ENCODE data around the gene TMEM98. TPM values are rescaled to one million over a fixed set of nuclear protein-coding genes. Genes with fewer than 3 reads are reported as not detected.
"Not testable (repeated sequence)": the region's sequence is repeated elsewhere in the genome, so short reads cannot be mapped to it uniquely, and the experiment has no call there.

The TMEM98 gene
- total RNA-seq, 6 donors from 2014 or later: 35.6 to 101 (median 58.5) TPM

DNA sequence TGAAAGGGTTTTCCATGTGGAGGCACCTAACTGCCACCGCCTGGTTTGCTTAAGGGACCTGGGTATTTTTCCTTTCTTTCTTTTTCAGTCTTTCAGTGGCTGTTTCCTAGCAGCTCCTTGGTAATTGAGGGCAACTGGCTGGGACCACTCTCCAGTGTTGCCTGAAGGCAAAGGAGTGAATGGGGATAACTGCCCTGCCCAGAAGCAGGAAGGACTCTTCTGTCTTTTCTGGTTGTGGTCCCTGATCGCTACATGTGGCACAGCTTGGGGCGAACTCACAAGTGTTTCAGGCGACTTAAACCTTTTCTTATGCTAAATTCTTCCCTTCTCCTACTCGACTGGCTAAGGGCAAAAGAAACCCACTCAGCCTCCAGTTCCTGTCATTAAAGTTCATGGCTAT, 10.1 kb upstream of the TMEM98 start:
- ATAC-seq (ENCODE audit: low FRiP score in 2 of 2) (no peak), DNase-seq (no peak)
- Histone ChIP-seq H3K27me3 (no peaks in the 10 kb centered on the region), H3K4me1 (peaks cover 0 to 1% (median 0%) of the 10 kb centered on the region in 4 donors), H3K9me3 (no peaks in the 10 kb centered on the region), H3K4me3 (no peak overlapping the region), H3K36me3 (no peaks in the 10 kb centered on the region), H3K27ac (no peak overlapping the region)
- WGBS, 2 donors: 80 to 83% methylated on average over 5 of the region's 5 CpGs
- TF ChIP-seq, protein P1, sequence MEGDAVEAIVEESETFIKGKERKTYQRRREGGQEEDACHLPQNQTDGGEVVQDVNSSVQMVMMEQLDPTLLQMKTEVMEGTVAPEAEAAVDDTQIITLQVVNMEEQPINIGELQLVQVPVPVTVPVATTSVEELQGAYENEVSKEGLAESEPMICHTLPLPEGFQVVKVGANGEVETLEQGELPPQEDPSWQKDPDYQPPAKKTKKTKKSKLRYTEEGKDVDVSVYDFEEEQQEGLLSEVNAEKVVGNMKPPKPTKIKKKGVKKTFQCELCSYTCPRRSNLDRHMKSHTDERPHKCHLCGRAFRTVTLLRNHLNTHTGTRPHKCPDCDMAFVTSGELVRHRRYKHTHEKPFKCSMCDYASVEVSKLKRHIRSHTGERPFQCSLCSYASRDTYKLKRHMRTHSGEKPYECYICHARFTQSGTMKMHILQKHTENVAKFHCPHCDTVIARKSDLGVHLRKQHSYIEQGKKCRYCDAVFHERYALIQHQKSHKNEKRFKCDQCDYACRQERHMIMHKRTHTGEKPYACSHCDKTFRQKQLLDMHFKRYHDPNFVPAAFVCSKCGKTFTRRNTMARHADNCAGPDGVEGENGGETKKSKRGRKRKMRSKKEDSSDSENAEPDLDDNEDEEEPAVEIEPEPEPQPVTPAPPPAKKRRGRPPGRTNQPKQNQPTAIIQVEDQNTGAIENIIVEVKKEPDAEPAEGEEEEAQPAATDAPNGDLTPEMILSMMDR (IDR thresholded peaks at IDR 0.05): no peak
- no peak for TF ChIP-seq POLR2AphosphoS5 (IDR thresholded peaks at IDR 0.05)
- no peak for TF ChIP-seq POLR2A (IDR thresholded peaks at IDR 0.05)
- TF ChIP-seq EP300 (IDR thresholded peaks at IDR 0.05): no peak

DNA sequence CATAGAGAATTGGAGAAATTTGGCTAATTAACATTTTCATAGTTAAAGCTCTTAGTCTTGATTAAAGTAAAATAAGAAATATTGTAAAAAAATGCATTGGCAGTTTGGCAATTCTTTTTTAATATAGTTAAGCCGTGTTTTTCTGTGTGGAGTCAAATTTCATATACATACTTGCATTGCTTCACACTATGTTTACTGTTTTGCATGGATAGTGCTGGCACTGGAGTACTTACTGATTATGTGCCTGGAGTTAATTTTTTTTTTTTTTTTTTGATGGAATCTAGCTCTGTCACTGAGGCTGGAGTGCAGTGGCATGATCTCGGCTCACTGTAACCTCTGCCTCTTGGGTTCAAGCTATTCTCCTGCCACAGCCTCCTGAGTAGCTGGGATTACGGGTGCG, 8.1 kb upstream of the TMEM98 start:
- H3K4me3 ChIP-seq; ATAC-seq (ENCODE audit: low FRiP score in 2 of 2); H3K36me3 ChIP-seq; DNase-seq; H3K4me1 ChIP-seq; H3K27me3 ChIP-seq; H3K27ac ChIP-seq; H3K9me3 ChIP-seq: not testable (repeated sequence)
- WGBS, 2 donors: 82 to 91% methylated on average over 4 of the region's 4 CpGs

DNA sequence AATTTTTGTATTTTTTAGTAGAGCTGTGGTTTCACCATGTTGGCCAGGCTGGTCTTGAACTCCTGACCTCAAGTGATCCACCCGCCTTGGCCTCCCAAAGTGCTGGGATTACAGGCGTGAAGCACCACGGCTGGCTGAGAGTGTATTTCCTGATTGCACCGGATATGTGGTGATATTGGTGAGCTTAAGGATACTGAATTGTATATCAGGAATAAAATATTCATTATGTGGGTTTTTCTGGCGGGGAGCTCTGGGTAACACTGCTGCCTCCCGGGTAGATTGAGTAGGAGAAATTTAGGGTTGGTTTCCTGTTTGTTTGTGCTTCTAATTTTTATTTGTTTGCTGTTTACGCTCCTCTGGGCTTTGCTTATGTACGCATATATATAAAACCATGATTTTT, 7.7 kb upstream of the TMEM98 start:
- no peaks in the 10 kb centered on the region for H3K9me3 ChIP-seq
- ATAC-seq (ENCODE audit: low FRiP score in 2 of 2) (no peak), DNase-seq (no peak)
- WGBS, 2 donors: 75 to 80% methylated on average over 8 of the region's 8 CpGs
- H3K4me3 ChIP-seq: no peak overlapping the region
- TF ChIP-seq POLR2A (IDR thresholded peaks at IDR 0.05) (no peak), POLR2AphosphoS5 (IDR thresholded peaks at IDR 0.05) (no peak), EP300 (IDR thresholded peaks at IDR 0.05) (no peak)
- TF ChIP-seq, protein P1 (IDR thresholded peaks at IDR 0.05): no peak
- H3K27me3 ChIP-seq: no peaks in the 10 kb centered on the region
- no peaks in the 10 kb centered on the region for H3K4me1 ChIP-seq
- no peak overlapping the region for H3K27ac ChIP-seq
- H3K36me3 ChIP-seq: no peaks in the 10 kb centered on the region

DNA sequence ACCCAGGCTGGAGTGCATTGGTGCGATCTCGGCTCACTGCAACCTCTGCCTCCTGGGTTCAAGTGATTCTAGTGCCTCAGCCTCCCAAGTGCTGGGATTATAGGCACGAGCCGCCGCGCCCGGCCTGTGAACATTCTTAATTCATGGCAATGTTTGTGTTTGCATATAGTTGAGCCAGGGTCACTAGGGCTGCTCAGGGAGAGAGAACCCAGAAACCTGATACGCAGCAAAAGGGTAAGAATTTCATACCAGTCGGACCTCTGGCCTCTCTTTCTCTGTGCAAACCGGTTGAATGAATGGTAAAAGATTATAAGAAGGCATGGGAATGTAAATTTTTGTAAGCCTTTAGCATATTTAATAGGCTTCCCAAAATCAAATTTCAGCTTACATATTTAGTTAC, 6.9 kb upstream of the TMEM98 start:
- Histone ChIP-seq H3K4me3 (no peak overlapping the region), H3K36me3 (no peaks in the 10 kb centered on the region), H3K27ac (no peak overlapping the region), H3K9me3 (no peaks in the 10 kb centered on the region), H3K4me1 (no peaks in the 10 kb centered on the region), H3K27me3 (no peaks in the 10 kb centered on the region)
- ATAC-seq (ENCODE audit: low FRiP score in 2 of 2) (no peak), DNase-seq (peak in 1 of 2 donors; percentile 40)
- 85 to 91% methylated on average over 10 of the region's 10 CpGs for WGBS, 2 donors
- TF ChIP-seq EP300 (IDR thresholded peaks at IDR 0.05) (no peak), POLR2AphosphoS5 (IDR thresholded peaks at IDR 0.05) (no peak), POLR2A (IDR thresholded peaks at IDR 0.05) (no peak)
- TF ChIP-seq, protein P1 (IDR thresholded peaks at IDR 0.05): no peak

DNA sequence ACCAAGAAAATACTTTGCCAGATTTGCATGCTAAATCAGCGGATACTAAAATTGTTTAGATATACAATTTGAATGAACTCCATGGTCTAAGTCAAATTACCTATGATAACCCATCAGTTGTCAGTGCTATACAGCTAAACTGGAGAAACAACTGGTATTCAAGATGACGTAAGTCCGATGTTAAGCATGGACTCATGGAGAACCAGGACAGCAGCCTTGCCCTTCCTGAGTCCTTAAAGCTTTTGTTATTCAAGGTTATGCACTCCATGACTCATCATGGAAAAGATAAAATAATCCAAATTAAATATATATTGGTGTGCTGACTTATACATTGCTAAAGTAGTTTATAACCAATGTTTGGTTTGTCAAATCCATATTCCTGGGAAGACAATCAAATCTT, 4.0 kb upstream of the TMEM98 start:
- 94% methylated on average over 3 of the region's 3 CpGs for WGBS, 2 donors
- H3K4me3 ChIP-seq; H3K4me1 ChIP-seq; H3K27ac ChIP-seq; H3K36me3 ChIP-seq; H3K9me3 ChIP-seq; ATAC-seq (ENCODE audit: low FRiP score in 2 of 2); DNase-seq: not testable (repeated sequence)
- peaks cover 0 to 10% (median 3%) of the 10 kb centered on the region in 4 donors for H3K27me3 ChIP-seq

DNA sequence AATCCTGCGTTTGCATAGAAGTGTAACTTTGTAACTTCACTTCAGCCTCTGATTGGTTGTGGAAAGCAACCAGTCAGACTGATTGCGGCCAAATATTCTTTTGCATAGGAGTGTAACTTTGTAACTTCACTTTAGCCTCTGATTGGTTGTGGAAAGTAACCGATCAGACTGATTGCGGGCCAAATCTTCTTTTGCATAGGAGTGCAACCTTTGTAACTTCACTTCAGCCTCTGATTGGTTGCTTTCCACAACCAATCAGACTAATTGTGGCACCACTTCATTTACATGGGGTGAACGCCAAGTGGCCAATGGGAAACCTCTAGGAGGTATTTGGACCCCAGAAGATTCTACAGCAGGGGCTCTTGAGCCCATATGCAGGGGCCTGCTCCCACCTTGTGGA, 1.8 kb upstream of the TMEM98 start:
- 91 to 98% methylated on average over 5 of the region's 5 CpGs for WGBS, 2 donors
- Histone ChIP-seq H3K9me3 (no peaks in the 10 kb centered on the region), H3K27ac (no peak overlapping the region), H3K36me3 (no peaks in the 10 kb centered on the region), H3K4me3 (no peak overlapping the region), H3K4me1 (peaks cover 5 to 9% (median 9%) of the 10 kb centered on the region in 4 donors), H3K27me3 (peaks cover 0 to 10% (median 3%) of the 10 kb centered on the region in 4 donors)
- no peak for ATAC-seq (ENCODE audit: low FRiP score in 2 of 2)
- TF ChIP-seq POLR2A (IDR thresholded peaks at IDR 0.05) (no peak), EP300 (IDR thresholded peaks at IDR 0.05) (no peak)
- TF ChIP-seq, protein P1 (IDR thresholded peaks at IDR 0.05): no peak
- no peak for DNase-seq

DNA sequence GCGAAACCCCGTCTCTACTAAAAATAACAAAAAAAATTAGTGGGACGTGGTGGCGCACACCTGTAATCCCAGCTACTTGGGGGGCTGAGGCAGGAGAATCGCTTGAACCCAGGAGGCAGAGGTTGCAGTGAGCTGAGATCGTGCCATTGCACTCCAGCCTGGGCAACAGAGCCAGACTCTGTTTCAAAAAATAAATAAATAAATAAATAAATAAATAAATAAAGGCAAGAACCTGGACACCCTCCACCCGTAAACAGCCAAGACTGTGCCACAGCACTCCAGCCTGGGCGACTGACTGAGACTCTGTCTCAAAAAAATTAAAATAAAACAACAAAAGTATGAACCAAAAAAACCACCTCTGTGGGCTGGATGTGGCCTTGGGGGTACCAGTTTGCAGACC, 1.2 kb upstream of the TMEM98 start:
- not testable (repeated sequence) for H3K4me1 ChIP-seq; H3K27ac ChIP-seq; ATAC-seq (ENCODE audit: low FRiP score in 2 of 2); H3K36me3 ChIP-seq; H3K9me3 ChIP-seq; DNase-seq; H3K4me3 ChIP-seq
- H3K27me3 ChIP-seq: peaks cover 0 to 10% (median 3%) of the 10 kb centered on the region in 4 donors
- WGBS, 2 donors: 93 to 94% methylated on average over 8 of the region's 8 CpGs
